GM19452 (cell line): ENCODE results near the gene KRTAP4-11.
"Not testable (repeated sequence)": the region's sequence is repeated elsewhere in the genome, so short reads cannot be mapped to it uniquely, and the experiment has no call there.

Experiments used
- ATAC-seq: cut with Tn5 transposase; IDR thresholded peaks from one replicate; pipeline ENCODE4 v1.9.1; 2021; ENCODE audit not compliant: unreplicated experiment

Gene KRTAP4-11

GRCh38 chr17:41117846-41118386, at the start of gene KRTAP4-11:
Gene KRTAP4-11 (minus strand): TSS chr17:41118373. CDS start chr17:41118315, 58 bp downstream.
- ATAC-seq = not testable (repeated sequence)

DNA sequence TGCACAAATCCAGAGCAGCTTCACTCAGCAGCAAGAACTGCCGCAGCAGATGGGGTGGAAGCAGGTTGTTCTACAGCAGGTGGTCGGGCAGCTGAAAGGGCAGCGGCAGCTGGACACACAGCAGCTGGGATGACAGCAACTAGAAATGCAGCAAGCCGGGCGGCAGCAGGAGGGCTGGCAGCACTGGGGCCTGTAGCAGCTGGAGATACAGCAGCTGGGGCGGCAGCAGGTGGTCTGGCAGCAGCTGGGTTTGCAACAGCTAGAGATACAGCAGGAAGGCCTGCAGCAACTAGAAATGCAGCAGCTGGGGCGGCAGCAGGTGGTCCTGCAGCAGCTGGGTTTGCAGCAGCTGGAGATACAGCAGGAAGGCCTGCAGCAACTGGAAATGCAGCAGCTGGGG, 49.4 kb upstream of the KRTAP4-11 start:
- ATAC-seq = no peak

DNA sequence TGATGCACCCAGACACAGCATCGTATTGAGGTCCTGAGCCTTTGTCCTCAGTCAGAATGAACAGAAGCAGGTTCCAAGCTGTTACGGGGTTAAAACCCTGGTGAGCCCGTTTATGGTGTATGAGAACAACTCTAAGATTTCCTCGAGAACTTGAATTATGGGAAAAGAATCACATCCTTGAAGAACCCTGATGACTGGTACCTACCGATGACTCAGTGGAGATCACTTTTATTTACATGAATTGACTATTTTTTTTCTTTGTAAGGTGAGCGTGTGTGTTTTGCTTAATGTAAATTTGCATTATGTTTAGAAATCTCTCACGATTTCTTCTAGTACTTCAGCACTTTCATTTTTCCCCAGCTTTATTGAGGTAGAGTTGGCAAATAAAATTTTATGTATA, 45.7 kb upstream of the KRTAP4-11 start:
- ATAC-seq = no peak

- no peak for ATAC-seq
Observed at GRCh38 chr17:41160648-41161047, 42.5 kb upstream of the KRTAP4-11 start, which contains the start of gene KRTAP4-4. Gene KRTAP4-4 (minus strand): TSS chr17:41160748. CDS start chr17:41160691, 57 bp downstream.

- ATAC-seq = not testable (repeated sequence)
Observed at GRCh38 chr17:41160190-41160589, 42.0 kb upstream of the KRTAP4-11 start.

GRCh38 chr17:41153856-41154255, 35.7 kb upstream of the KRTAP4-11 start:
- no peak for ATAC-seq

GRCh38 chr17:41151525-41151924, 33.4 kb upstream of the KRTAP4-11 start:
- ATAC-seq = no peak

DNA sequence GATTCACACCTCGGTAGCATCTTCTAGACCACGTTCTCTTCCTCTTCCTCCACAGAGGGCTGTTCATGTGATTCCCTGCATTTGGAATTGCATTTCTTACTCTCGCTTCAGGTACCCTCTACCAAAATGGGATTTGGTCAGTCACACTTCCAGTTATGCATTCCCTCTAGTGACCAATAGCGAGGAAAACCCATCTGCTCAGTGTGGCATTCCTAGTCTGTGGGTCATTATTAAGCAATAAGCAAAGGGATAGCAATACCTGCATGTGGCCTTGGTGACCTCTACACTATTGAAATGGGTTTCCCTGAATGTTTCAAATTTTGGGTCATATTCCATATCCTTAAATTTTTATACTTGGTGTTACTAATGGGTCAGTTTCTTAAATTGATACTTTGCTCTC, 31.9 kb upstream of the KRTAP4-11 start:
- ATAC-seq = no peak

DNA sequence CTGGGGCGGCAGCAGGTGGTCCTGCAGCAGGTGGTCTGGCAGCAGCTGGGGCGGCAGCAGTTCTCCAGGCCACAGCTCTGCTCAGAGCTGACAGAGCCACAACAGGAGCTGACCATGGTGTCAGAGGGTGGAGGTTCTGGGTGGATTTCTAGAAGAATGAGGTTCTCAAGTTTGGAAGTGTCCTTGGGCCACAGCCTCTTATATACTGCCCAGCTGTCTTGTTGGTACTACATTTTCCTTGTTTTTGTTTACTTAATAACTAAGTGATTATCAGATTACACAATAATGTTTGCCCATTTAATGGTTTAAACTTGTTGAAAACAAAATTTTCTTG, 31.4 kb upstream of the KRTAP4-11 start, which contains the start of gene KRTAP4-5:
KRTAP4-5 (minus strand) TSS at position 174 of the 334 bp plus-strand sequence; CDS start at position 116, 58 bp downstream.
- no peak for ATAC-seq

DNA sequence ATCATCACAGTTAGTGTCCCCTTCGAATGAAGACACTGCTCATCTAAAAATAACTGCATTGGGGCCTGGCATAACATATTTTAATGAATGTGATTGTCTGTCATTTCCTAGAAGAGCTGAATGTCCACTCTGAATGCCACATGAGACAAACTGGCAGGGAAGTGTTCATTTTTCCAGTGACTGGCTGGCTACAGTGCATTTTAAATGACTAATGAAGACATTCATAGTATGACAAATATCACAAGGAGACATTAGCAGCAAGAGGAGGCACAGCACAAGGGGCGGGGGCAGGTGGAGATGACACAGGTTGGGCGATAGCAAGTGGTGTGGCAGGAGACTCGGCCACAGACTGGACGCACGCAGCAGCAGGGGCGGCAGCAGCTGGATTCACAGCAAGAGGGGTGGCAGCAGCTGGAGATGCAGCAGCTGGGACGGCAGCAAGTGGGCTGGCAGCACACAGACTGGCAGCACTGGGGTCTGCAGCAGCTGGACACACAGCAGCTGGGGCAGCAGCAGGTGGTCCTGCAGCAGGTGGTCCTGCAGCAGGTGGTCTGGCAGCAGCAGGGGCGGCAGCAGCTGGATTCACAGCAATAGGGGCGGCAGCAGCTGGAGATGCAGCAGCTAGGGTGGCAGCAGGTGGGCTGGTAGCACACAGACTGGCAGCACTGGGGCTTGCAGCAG, 30.9 kb upstream of the KRTAP4-11 start:
- ATAC-seq = not testable (repeated sequence)

DNA sequence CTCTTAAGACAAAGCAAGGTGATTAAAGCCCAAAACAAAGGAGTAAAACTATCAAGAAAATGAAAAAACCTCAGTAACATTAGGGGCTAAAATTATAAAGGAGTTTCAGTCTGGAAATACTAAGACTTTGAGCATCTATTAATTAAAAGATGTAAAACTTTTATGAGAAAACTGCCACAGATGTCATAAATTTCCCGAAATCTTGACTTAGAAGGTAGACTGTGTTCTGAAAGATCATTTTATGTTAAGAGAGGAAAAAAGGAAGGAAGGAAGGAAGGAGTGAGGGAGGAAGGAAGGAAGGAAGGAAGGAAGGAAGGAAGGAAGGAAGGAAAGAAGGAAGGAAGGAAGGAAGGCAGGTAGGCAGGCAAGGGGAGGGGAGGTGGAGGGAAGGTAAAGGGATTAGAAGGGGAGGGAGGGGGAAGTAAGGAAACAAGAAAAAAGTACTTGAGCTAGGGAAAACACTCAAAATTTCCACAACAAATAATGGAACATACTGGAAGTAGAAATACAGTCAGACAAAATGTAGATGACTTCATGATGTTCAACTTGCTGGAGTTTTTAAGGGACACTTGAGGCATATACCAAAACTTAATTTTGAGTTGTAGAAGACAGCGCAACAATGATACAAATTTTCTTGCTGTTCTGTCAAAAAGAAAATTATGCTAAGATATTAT, 29.5 kb upstream of the KRTAP4-11 start:
- ATAC-seq = no peak

GRCh38 chr17:41145261-41145660, 27.1 kb upstream of the KRTAP4-11 start:
- ATAC-seq = no peak

DNA sequence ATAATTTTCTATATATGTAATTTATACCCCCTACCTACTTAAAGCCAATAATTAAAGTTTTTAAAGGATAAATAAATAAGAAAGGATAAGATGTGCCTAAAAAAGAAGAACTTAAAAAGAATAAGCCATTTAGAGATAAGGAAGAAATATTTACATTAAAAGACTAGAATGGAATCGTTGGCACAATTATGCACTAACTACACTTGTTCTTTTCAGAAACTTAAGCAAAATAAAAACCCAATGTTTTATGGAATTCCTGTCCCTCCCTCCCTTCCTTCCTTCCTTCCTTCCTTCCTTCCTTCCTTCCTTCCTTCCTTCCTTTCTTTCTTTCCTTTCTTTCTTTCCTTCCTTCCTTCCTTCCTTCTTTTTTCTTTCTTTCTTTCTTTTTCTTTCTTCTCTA, 26.7 kb upstream of the KRTAP4-11 start:
- ATAC-seq = no peak

DNA sequence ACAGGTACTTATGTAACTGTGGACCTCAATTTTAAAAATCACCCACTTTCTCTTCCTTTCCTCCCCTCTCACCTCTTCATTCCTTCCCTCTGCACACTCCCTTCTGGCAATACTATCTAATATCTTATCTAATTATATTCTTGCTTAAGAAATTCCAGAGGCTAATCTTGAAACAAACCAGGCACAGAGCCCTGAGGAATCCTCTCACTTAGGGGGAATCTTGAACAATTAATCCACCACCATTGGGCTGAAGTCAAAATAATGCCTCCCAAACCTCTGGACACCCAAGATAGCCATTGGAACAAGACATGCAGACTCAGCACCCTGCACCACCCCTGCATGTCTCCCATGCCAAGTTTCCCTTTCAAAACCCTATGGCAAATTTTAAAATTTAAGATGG, 23.2 kb upstream of the KRTAP4-11 start:
- ATAC-seq = no peak

- ATAC-seq = no peak
Observed at GRCh38 chr17:41140360-41141131, 22.4 kb upstream of the KRTAP4-11 start, which contains the start of gene KRTAP4-6. Gene KRTAP4-6 (minus strand): TSS chr17:41140544. CDS start chr17:41140487, 57 bp downstream.

DNA sequence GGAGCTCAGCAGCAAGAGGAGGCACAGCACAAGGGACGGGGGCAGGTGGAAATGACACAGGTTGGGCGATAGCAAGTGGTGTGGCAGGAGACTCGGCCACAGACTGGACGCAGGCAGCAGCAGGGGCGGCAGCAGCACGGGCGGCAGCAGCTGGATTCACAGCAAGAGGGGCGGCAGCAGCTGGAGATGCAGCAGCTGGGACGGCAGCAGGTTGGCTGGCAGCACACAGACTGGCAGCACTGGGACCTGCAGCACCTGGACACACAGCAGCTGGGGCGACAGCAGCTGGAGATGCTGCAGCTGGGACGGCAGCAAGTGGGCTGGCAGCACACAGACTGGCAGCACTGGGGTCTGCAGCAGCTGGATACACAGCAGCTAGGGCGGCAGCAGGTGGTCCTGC, 21.7 kb upstream of the KRTAP4-11 start:
- not testable (repeated sequence) for ATAC-seq

DNA sequence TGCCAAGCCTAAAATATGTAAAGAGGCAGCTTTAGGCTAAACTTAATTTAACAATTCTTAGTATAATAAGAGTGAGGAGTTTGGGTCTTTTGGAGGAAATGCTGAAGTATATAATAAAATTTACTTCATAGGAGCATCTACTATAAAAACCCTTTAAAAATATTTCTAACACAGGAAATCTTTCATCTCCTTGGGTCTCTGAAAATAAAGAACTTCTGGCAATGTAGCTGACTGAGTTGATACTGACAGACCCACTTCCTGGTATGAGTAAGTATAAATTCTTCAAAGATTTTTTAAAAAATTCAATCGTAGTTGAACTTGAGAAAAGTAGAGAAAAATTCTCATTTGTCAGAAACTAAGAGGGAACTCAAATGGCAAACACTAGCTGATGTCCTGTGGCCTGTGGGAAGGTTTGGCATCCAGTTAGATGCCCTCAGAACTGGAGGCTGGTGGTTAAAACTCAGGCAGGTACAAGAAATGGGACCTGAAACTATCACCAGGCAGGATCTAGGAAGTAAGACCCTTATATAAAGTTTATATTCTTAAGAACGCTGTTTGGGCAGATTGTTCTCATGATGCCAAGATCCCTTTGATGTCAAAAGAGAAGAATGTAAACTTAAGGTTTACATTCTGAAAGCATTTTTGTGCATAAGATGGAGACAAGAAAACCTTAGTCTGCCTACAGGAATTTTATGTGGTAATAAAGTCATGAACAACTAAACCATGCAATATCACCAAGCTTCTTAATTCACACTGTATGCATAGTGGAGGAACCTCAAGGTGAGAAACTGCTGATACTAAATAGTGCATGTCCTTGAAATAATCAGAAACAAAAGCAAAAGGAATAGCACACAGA, 15.9 kb upstream of the KRTAP4-11 start:
- ATAC-seq = no peak

- no peak for ATAC-seq
Observed at GRCh38 chr17:41131979-41132378, 13.8 kb upstream of the KRTAP4-11 start.

DNA sequence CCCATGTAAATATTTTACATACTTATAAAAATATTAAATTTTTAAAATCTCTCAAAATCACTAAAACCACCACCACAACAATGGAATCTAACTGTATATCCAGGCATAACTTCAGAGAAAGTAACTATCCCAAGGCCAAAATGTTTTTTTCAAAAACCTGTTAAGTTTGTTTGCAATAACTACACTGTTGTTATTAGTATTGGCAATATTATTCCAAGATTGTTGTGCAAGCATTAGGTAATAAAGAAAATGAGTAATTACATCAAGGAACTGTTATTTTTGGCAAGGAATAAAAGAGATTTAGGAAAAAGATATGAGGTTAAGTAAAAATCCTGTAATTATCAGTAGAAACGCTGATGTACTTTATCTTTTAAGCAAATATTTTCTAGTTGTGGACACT, 9.2 kb upstream of the KRTAP4-11 start:
- no peak for ATAC-seq

- no peak for ATAC-seq
Observed at GRCh38 chr17:41126412-41126811, 8.2 kb upstream of the KRTAP4-11 start.
